DOHH2 (cell line): Measurements from ENCODE around the gene JAM2.
A peak's percentile ranks its signal among the peaks of the same experiment; 100 is the strongest.

ENCODE experiments used
- H3F3A ChIP-seq: fragments of 200-600 bp; sonication (generic), shearing (Covaris generic); 2 replicates; pipeline ENCODE4 v1.6.0; 2016; ENCODE audit warnings: antibody characterized with exemption, mild to moderate bottlenecking; ENCODE audit not compliant: control insufficient read depth, insufficient read depth
- H3K27ac ChIP-seq: fragments of 200-600 bp; sonication (generic); 2 replicates; pipeline ENCODE4 v1.5.1; 2014; ENCODE audit warnings: low read depth, mild to moderate bottlenecking, low read length, moderate library complexity
- H3K27me3 ChIP-seq: fragments of 200-600 bp; sonication (generic); 2 replicates; pipeline ENCODE4 v1.6.1; 2014; ENCODE audit warnings: mild to moderate bottlenecking, low read length, mixed read lengths; ENCODE audit not compliant: control insufficient read depth
- H3K36me3 ChIP-seq: fragments of 200-600 bp; sonication (generic); 2 replicates; pipeline ENCODE4 v1.6.1; 2014; ENCODE audit warnings: mild to moderate bottlenecking, low read length, moderate library complexity, mixed read lengths; ENCODE audit not compliant: control insufficient read depth
- H3K4me1 ChIP-seq: fragments of 200-600 bp; sonication (generic); 2 replicates; pipeline ENCODE4 v1.6.1; 2014; ENCODE audit warnings: mild to moderate bottlenecking, low read length, mixed read lengths; ENCODE audit not compliant: control insufficient read depth
- H3K4me2 ChIP-seq: fragments of 200-600 bp; sonication (generic); 2 replicates; pipeline ENCODE4 v1.6.0; 2014; ENCODE audit warnings: mild to moderate bottlenecking, low read length, moderate library complexity
- H3K4me3 ChIP-seq: fragments of 200-600 bp; sonication (generic); 2 replicates; pipeline ENCODE4 v1.5.1; 2014; ENCODE audit warnings: mild to moderate bottlenecking, low read length, mixed read lengths
- H3K79me2 ChIP-seq: fragments of 200-600 bp; sonication (generic); 2 replicates; pipeline ENCODE4 v1.6.1; 2014; ENCODE audit warnings: mild to moderate bottlenecking, low read length, mixed read lengths; ENCODE audit not compliant: control insufficient read depth
- H3K9me2 ChIP-seq: fragments of 200-600 bp; sonication (generic); replicated peaks from 2 replicates; pipeline ENCODE4 v1.6.1; 2014; ENCODE audit warnings: mild to moderate bottlenecking, low read length, mixed read lengths; ENCODE audit not compliant: control insufficient read depth
- H3K9me3 ChIP-seq: fragments of 200-600 bp; sonication (generic); 2 replicates; pipeline ENCODE4 v1.6.1; 2014; ENCODE audit warnings: antibody characterized with exemption, low read length, mixed read lengths; ENCODE audit not compliant: control insufficient read depth, insufficient read depth
- H4K20me1 ChIP-seq: fragments of 200-600 bp; sonication (generic); 2 replicates; pipeline ENCODE4 v1.6.0; 2014; ENCODE audit warnings: low read depth, mild to moderate bottlenecking, antibody characterized with exemption, low read length, moderate library complexity; ENCODE audit not compliant: control insufficient read depth, insufficient read depth
- CTCF ChIP-seq: fragments of 200-600 bp; sonication (generic); IDR thresholded peaks from one replicate; pipeline ENCODE4 v1.5.1; 2014; ENCODE audit warnings: antibody characterized with exemption, mild to moderate bottlenecking, low read depth, low read length; ENCODE audit not compliant: poor library complexity, severe bottlenecking
- EZH2phosphoT487 ChIP-seq: fragments of 200-600 bp; sonication (generic); IDR thresholded peaks from 2 replicates; pipeline ENCODE4 v1.6.1; 2017; ENCODE audit warnings: borderline replicate concordance, mild to moderate bottlenecking, antibody characterized with exemption, low read length, moderate library complexity, mixed read lengths

Gene JAM2

DNA sequence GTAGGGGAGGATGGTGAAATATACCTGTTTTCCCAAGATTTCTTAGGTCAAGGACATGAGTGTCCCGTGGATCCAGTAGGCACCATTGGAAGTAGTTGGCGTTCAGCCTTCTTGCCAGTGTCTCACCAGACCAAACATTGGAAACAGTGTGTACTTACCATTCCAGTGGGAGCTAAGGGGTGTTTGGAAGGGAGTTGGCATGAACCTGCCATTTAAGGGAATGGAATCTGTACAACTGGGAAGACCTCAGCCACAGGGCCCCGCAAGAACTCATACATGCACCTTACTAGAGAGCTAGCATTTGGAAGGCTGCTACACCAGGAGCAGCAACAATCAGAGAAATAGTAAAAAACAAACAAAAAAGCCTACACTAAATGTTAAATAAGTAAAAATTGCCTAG is 82.9 kb downstream of the JAM2 start:
- Histone ChIP-seq H3F3A (0 out of 2 replicates have a peak, but pooled peaks cover 10% of the 10 kb centered on the region), H3K4me2 (no peak overlapping the region), H3K4me3 (no peak overlapping the region), H3K79me2 (peaks cover 12% of the 10 kb centered on the region), H4K20me1 (no peaks in the 10 kb centered on the region), H3K36me3 (peaks cover 57% of the 10 kb centered on the region), H3K9me2 (no peaks in the 10 kb centered on the region), H3K27ac (no peak overlapping the region), H3K4me1 (peaks cover 7% of the 10 kb centered on the region; the same call in 1 of the 2 replicates), H3K27me3 (no peaks in the 10 kb centered on the region), H3K9me3 (no peaks in the 10 kb centered on the region)
- TF ChIP-seq CTCF (no peak), EZH2phosphoT487 (no peak)

- no peak for TF ChIP-seq CTCF
- TF ChIP-seq EZH2phosphoT487 = no peak
- Histone ChIP-seq H3K79me2 (peaks cover 18% of the 10 kb centered on the region), H3K36me3 (peaks cover 64% of the 10 kb centered on the region), H3K9me3 (no peaks in the 10 kb centered on the region), H3K27me3 (no peaks in the 10 kb centered on the region), H3K27ac (no peak overlapping the region), H3K4me2 (no peak overlapping the region), H3K4me3 (no peak overlapping the region), H3F3A (0 out of 2 replicates have a peak, but pooled peaks cover 5% of the 10 kb centered on the region), H4K20me1 (no peaks in the 10 kb centered on the region), H3K9me2 (no peaks in the 10 kb centered on the region), H3K4me1 (peaks cover 3% of the 10 kb centered on the region; the same call in 1 of the 2 replicates)
Measured at GRCh38 chr21:25722631-25723030, 83.6 kb downstream of the JAM2 start.

- Histone ChIP-seq H3K27ac (no peak overlapping the region), H3F3A (peaks cover 6% of the 10 kb centered on the region; the same call in 1 of the 2 replicates), H3K4me1 (peaks cover 27% of the 10 kb centered on the region), H3K27me3 (no peaks in the 10 kb centered on the region), H3K79me2 (peaks cover 93% of the 10 kb centered on the region), H4K20me1 (0 out of 2 replicates have a peak, but pooled peaks cover 7% of the 10 kb centered on the region), H3K9me2 (no peaks in the 10 kb centered on the region), H3K9me3 (no peaks in the 10 kb centered on the region), H3K4me2 (no peak overlapping the region), H3K36me3 (peaks cover 73% of the 10 kb centered on the region), H3K4me3 (no peak overlapping the region)
- no peak for TF ChIP-seq EZH2phosphoT487
Measured at GRCh38 chr21:25732091-25732760, 93.2 kb downstream of the JAM2 start.

GRCh38 chr21:25733859-25734653 is 95.0 kb downstream of the JAM2 start:
- no peaks in the 10 kb centered on the region for H3K9me2 ChIP-seq
- no peaks in the 10 kb centered on the region for H3K27me3 ChIP-seq
- H3K9me3 ChIP-seq = no peaks in the 10 kb centered on the region
- peak overlapping the region; percentile 95 for H3K27ac ChIP-seq
- H4K20me1 ChIP-seq = 0 out of 2 replicates have a peak, but pooled peaks cover 7% of the 10 kb centered on the region
- H3K4me1 ChIP-seq = peaks cover 46% of the 10 kb centered on the region
- H3K36me3 ChIP-seq = peaks cover 55% of the 10 kb centered on the region
- H3F3A ChIP-seq = peaks cover 6% of the 10 kb centered on the region; the same call in 1 of the 2 replicates
- TF ChIP-seq EZH2phosphoT487 (no peak), CTCF (no peak)
- H3K79me2 ChIP-seq = peaks cover 93% of the 10 kb centered on the region
- peak overlapping the region; percentile 84 for H3K4me2 ChIP-seq
- peak overlapping the region; percentile 98 for H3K4me3 ChIP-seq
